HG03457 (cell line): ENCODE measurements around the gene PLCXD3.

Experiments
- ATAC-seq: cut with Tn5 transposase; IDR thresholded peaks from one replicate; pipeline ENCODE4 v1.9.1; 2021; ENCODE audit warnings: moderate number of reproducible peaks; ENCODE audit not compliant: unreplicated experiment

Gene PLCXD3

GRCh38 chr5:41289970-41290464, 220.4 kb downstream of the PLCXD3 start:
- ATAC-seq, result no peak

- no peak for ATAC-seq
Measured at GRCh38 chr5:41286696-41287095, 223.7 kb downstream of the PLCXD3 start.

GRCh38 chr5:41286165-41286564, 224.2 kb downstream of the PLCXD3 start:
- no peak for ATAC-seq

- ATAC-seq, result no peak
Measured at GRCh38 chr5:41284938-41285337, 225.5 kb downstream of the PLCXD3 start.

- no peak for ATAC-seq
Measured at GRCh38 chr5:41281215-41281810, 229.1 kb downstream of the PLCXD3 start.

GRCh38 chr5:41279040-41279439, 231.4 kb downstream of the PLCXD3 start:
- ATAC-seq, result no peak

- ATAC-seq, result no peak
Measured at GRCh38 chr5:41277476-41278245, 232.7 kb downstream of the PLCXD3 start.

GRCh38 chr5:41275813-41276512, 234.4 kb downstream of the PLCXD3 start:
- ATAC-seq, result peak; percentile 58

- peak; percentile 80 for ATAC-seq
Measured at GRCh38 chr5:41270423-41271251, 239.8 kb downstream of the PLCXD3 start.

- no peak for ATAC-seq
Measured at GRCh38 chr5:41268894-41269293, 241.5 kb downstream of the PLCXD3 start.

GRCh38 chr5:41266377-41266776, 244.0 kb downstream of the PLCXD3 start:
- ATAC-seq, result no peak

GRCh38 chr5:41264019-41264418, 246.4 kb downstream of the PLCXD3 start:
- no peak for ATAC-seq

GRCh38 chr5:41263335-41263734, 247.1 kb downstream of the PLCXD3 start:
- ATAC-seq, result no peak
